Activated CD4-positive, alpha-beta T cell treated with anti-CD3 and anti-CD28 coated beads, Interleukin-10, Interleukin-2, amounts not matched to agents 100 ng/mL and 50 ng/mL, durations not matched to agents 16 hours and 8 hours (primary cell): ENCODE data around the gene ARHGAP26.
A peak's percentile ranks its signal among the peaks of the same experiment; 100 is the strongest.

Experiments
- DNase-seq: peaks from one replicate; pipeline ENCODE4 v3.0.0-alpha.2; 2020

ARHGAP26 gene

GRCh38 chr5:143176048-143176447, 405.9 kb downstream of the ARHGAP26 start:
- DNase-seq: no peak

- no peak for DNase-seq
These were observed 407.2 kb downstream of the ARHGAP26 start for GRCh38 chr5:143177263-143177983.

DNA sequence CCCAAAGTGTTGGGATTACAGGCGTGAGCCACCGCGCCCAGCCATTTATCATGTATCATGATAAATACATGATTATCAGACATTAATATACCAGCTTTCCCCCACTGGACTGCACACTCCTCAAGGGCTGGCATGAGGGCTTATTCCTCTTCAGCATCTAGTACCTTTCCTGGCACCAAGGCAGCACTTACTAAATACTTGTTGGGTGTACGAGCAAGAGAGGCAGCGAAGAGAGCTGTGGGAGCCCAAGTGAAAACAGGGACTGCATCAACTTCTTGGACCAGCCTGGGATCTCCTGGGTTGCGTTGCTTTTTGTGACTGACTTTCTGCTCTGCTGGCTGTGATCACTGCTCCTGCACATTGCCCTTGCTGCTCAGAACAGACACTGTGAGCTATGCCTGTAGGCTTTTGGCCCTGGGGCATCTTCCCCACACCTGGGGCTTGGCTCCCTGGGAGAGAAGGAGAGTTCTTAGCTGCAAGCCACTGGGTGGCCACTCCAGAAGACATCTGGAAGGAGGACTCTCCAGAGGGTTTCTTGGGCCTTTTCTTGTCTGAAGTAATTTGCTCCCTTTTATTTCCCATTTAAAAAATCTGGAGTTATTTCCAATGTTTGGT, 409.1 kb downstream of the ARHGAP26 start:
- DNase-seq: no peak

GRCh38 chr5:143180751-143181150, 410.6 kb downstream of the ARHGAP26 start:
- no peak for DNase-seq

DNA sequence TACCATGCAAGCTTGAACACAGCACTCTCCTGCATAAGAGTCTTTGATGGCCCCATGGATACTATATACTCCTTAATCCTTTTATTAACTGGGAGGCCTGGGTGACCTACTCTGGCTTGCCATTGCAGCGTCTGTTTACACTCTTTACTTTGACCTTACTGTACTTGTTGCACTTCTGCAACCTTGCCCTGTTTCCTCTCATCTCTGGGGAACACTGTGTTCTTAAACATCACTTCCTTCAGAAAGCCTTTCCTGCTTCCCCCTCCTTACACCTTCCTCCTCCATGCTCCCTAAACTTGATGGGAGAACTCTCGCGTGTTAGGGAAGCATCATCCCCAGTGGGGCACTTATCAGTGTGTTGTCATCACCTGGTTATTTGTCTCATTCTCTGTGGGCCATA, 411.0 kb downstream of the ARHGAP26 start:
- no peak for DNase-seq

DNA sequence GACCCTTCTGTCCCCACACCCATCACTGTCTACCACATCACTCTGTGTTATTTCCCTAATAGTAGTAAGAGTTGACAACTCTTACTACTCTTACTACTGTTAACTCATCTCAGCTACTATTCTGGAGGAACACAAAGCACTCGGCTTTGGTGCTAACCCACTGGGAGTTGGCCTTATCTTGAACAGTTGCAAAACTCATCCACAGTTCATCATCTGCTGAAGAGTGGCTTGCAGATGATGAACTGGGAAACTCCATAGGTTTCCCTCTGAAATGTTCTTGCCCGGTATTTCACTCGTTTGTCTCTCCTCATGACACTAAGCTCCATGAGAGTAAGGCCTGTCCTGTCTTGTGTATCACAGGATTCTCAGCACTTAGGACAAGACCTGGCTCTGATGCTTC, 411.9 kb downstream of the ARHGAP26 start:
- DNase-seq: no peak

- DNase-seq: peak; percentile 81
These were observed 413.0 kb downstream of the ARHGAP26 start for GRCh38 chr5:143182901-143183820.

GRCh38 chr5:143183989-143184388, 413.8 kb downstream of the ARHGAP26 start:
- DNase-seq: no peak

GRCh38 chr5:143186623-143187022, 416.4 kb downstream of the ARHGAP26 start:
- peak; percentile 29 for DNase-seq

GRCh38 chr5:143187495-143187894, 417.3 kb downstream of the ARHGAP26 start:
- peak; percentile 30 for DNase-seq

DNA sequence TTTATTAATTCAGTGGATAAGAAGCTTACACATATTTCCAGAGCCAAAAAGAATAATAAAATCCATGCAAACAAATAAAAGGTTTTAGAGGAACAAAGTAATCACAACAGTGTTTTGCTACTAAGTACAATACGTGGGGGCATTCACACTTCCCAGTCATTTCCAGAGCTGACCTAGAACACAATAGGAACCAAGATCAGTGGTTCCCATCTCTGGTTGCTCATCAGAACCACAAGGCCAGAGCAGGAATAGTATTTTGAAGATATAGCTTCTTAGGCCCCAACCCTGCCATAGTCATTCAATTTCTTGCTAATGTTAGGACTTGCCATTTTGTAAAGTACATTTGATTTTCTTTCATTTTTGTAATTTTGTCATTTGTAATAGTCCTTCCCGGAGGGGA, 417.9 kb downstream of the ARHGAP26 start:
- DNase-seq: peak; percentile 35

GRCh38 chr5:143188692-143189091, 418.5 kb downstream of the ARHGAP26 start:
- peak; percentile 40 for DNase-seq

DNA sequence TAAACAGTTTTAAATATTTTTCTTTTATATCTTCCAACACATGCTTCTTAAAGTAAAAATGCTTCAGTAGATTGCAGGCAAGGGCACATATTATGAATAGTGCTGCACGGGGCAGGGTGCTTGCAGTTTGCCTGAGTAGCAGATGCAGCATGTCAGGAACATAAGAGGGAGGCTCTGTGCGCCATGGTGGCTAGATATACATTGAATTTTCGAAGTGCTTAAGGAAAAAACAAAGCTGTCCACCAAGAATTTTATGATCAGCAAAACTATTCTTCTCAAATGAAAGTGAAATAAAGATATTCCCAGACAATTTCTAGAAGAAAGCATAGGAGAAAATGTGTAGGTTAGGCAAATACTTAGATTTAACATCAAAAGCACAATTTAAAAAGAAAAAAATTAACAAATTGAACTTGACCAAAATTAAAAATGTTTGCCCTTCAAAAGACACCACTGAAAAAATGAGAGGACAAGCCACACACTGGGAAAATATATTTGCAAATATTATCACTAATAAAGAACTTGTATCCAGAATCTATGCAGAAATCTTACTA, 420.2 kb downstream of the ARHGAP26 start:
- DNase-seq: no peak

DNA sequence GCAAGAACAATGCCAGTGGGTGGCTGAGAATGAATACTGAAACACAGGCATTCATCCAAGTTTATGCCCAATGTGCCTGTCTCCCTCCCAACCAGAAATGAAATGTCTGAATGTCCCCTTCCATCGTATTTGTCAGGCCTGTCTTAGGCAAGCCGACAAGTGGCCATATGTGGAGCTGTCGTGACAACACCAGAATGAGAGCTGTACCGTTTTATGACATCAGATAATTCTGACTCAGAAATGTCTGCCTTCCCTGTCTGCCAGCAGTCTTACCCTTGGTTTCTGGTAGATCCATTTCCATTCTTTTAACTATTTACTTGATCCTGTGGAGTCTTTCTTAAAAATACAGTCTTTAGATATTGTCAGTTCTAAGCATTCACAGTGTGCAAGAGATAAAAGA, 421.5 kb downstream of the ARHGAP26 start:
- no peak for DNase-seq

- DNase-seq: no peak
These were observed 422.2 kb downstream of the ARHGAP26 start for GRCh38 chr5:143192191-143192900.

DNA sequence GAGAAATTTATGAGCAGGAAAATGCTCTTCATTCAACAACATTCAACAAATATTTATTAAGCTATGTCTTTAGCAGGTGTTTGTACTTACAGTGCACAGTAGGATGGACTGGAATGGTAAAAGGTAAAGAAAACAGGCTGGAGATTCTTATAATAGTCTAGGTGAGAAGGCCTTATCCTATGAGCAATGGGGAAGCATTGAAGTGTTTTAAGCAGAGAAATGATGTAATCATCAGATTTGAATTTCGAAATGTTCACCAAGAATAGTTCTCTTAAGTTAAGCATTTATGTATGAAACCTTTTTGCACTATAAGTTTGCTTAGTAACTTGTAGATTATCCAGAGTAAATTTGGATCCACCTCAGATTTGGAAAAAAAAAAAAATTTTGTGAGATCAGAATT, 424.0 kb downstream of the ARHGAP26 start:
- DNase-seq: no peak

DNA sequence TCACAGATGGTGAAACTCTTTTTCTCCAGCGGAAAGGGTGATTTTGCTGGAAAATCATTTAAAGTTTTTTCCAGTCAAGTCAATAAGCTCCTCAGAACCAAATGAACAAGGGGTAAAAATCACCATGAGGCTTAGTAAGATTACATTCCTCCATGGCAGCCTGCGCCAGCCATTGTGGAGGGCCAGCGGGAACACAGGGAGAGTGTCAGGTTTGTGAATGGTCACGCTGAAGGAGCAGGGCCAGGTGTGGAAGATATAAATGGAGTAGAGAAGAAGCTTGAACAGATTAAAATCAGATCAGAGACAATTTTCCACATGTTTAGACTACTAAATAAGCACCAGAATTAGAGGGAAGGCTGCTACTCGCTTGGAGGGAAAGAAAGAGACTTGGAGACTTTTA, 424.5 kb downstream of the ARHGAP26 start:
- no peak for DNase-seq

- DNase-seq: no peak
These were observed 425.3 kb downstream of the ARHGAP26 start for GRCh38 chr5:143195491-143195890.

GRCh38 chr5:143196601-143197259, 426.6 kb downstream of the ARHGAP26 start:
- DNase-seq: no peak

GRCh38 chr5:143197260-143197656, 427.1 kb downstream of the ARHGAP26 start:
- DNase-seq: no peak

GRCh38 chr5:143198332-143198731, 428.2 kb downstream of the ARHGAP26 start:
- no peak for DNase-seq

DNA sequence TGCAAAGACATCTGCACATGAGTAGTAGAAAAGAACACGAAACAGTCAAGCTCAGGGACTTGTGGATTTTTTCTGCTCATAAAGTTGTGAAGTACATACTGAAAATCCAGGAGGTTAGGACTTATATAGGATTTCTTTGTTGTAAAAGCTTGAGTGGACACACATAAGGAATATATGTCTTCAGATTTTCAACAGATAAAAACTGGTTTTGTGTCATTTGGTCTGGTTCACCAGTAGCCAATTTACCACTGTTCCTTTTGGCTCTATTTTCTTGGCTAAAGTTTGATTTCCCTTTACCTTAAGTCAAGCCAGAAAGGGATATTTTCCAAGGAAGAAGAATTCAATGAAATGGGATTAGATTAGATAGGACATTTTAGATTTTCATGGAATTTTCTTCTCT, 429.0 kb downstream of the ARHGAP26 start:
- no peak for DNase-seq
